HUES64 (cell line): ENCODE results near the gene DAPK3. TPM values are rescaled to one million over a fixed set of nuclear protein-coding genes. Genes with fewer than 3 reads are reported as not detected.

ENCODE experiments used
- H3K27ac ChIP-seq: 2 replicates; pipeline ENCODE4 v1.7.0; 2013; ENCODE audit warnings: low read depth, low read length, inconsistent platforms
- H3K27me3 ChIP-seq: 2 replicates; pipeline ENCODE4 v1.6.1; 2013; ENCODE audit warnings: mild to moderate bottlenecking, low read length; ENCODE audit not compliant: insufficient read depth
- H3K36me3 ChIP-seq: 2 replicates; pipeline ENCODE4 v1.6.1; 2013; ENCODE audit warnings: mild to moderate bottlenecking, low read length; ENCODE audit not compliant: insufficient read depth
- H3K4me1 ChIP-seq: 2 replicates; pipeline ENCODE4 v1.6.1; 2013; ENCODE audit warnings: mild to moderate bottlenecking, low read length, moderate library complexity; ENCODE audit not compliant: insufficient read depth
- H3K4me3 ChIP-seq: 2 replicates; pipeline ENCODE4 v1.5.1; 2013; ENCODE audit warnings: mild to moderate bottlenecking, low read length, moderate library complexity
- H3K9ac ChIP-seq: 2 replicates; pipeline ENCODE4 v1.6.1; 2013; ENCODE audit warnings: mild to moderate bottlenecking, low read depth, low read length
- H3K9me3 ChIP-seq: 2 replicates; pipeline ENCODE4 v1.6.1; 2013; ENCODE audit warnings: low read depth, low read length; ENCODE audit not compliant: insufficient read depth
- WGBS: fragments of 150-250, 120-280 bp; methylation state at CpG from one replicate; pipeline ENCODE4 v1.1.7; 2013; ENCODE audit warnings: missing lambda C conversion rate; 5-methylcytosine and 5-hydroxymethylcytosine counted together
- polyA plus RNA-seq, 2 experiments: library from polyadenylated mRNA; stranded (reverse); fragments of 50-300 nt; gene quantifications; one replicate each; pipeline ENCODE4 v1.2.3, GENCODE V29; 2013

Gene DAPK3
- 42.6 TPM for polyA plus RNA-seq (2013, experiment 1 of 2)
- polyA plus RNA-seq (2013, experiment 2 of 2) = 41.9 TPM

- H3K4me3 ChIP-seq = peak within 1 kb of the TSS; percentile 89
- under 1% methylated on average over 73 of the region's 73 CpGs for WGBS
- H3K36me3 ChIP-seq = peaks cover 40% of the 10 kb centered on the region
- H3K9me3 ChIP-seq = no peaks in the 10 kb centered on the region
- peaks cover 14% of the 10 kb centered on the region for H3K4me1 ChIP-seq
- no peaks in the 10 kb centered on the region for H3K27me3 ChIP-seq
- H3K9ac ChIP-seq = peak within 1 kb of the TSS; percentile 92
- H3K27ac ChIP-seq = peak within 1 kb of the TSS; percentile 94
These were observed at the start of gene DAPK3 for GRCh38 chr19:3970808-3971598. Gene DAPK3, minus strand, starts transcription at chr19:3971099. Its CDS starts 1,364 bp downstream, at chr19:3969735.

GRCh38 chr19:4019578-4019977, 48.7 kb upstream of the DAPK3 start:
- no peaks in the 10 kb centered on the region for H3K4me1 ChIP-seq
- H3K9me3 ChIP-seq = no peaks in the 10 kb centered on the region
- no peaks in the 10 kb centered on the region for H3K27me3 ChIP-seq
- H3K36me3 ChIP-seq = peaks cover 36% of the 10 kb centered on the region
- no peak overlapping the region for H3K27ac ChIP-seq
- no peak overlapping the region for H3K9ac ChIP-seq
- WGBS = 95% methylated on average over 14 of the region's 17 CpGs
- H3K4me3 ChIP-seq = no peak overlapping the region

GRCh38 chr19:4018775-4019504, 48.0 kb upstream of the DAPK3 start:
- Histone ChIP-seq H3K9ac (no peak overlapping the region), H3K9me3 (no peaks in the 10 kb centered on the region), H3K36me3 (peaks cover 35% of the 10 kb centered on the region), H3K27me3 (no peaks in the 10 kb centered on the region), H3K4me3 (no peak overlapping the region), H3K27ac (no peak overlapping the region), H3K4me1 (no peaks in the 10 kb centered on the region)
- WGBS = 93% methylated on average over 19 of the region's 19 CpGs

- Histone ChIP-seq H3K36me3 (peaks cover 38% of the 10 kb centered on the region), H3K27ac (no peak overlapping the region), H3K9me3 (no peaks in the 10 kb centered on the region), H3K4me1 (no peaks in the 10 kb centered on the region), H3K27me3 (no peaks in the 10 kb centered on the region), H3K4me3 (no peak overlapping the region), H3K9ac (no peak overlapping the region)
- 93% methylated on average over 22 of the region's 22 CpGs for WGBS
These were observed 47.3 kb upstream of the DAPK3 start for GRCh38 chr19:4018140-4018613.

GRCh38 chr19:4016903-4017638, 46.2 kb upstream of the DAPK3 start:
- Histone ChIP-seq H3K27ac (no peak overlapping the region), H3K4me1 (no peaks in the 10 kb centered on the region), H3K36me3 (peaks cover 48% of the 10 kb centered on the region), H3K27me3 (no peaks in the 10 kb centered on the region), H3K4me3 (no peak overlapping the region), H3K9me3 (no peaks in the 10 kb centered on the region), H3K9ac (no peak overlapping the region)
- 97% methylated on average over 15 of the region's 15 CpGs for WGBS

GRCh38 chr19:4016486-4016885, 45.6 kb upstream of the DAPK3 start:
- peaks cover 48% of the 10 kb centered on the region for H3K36me3 ChIP-seq
- H3K4me3 ChIP-seq = no peak overlapping the region
- no peaks in the 10 kb centered on the region for H3K4me1 ChIP-seq
- H3K9me3 ChIP-seq = no peaks in the 10 kb centered on the region
- H3K27me3 ChIP-seq = no peaks in the 10 kb centered on the region
- no peak overlapping the region for H3K9ac ChIP-seq
- WGBS = 94% methylated on average over 12 of the region's 12 CpGs
- H3K27ac ChIP-seq = no peak overlapping the region

GRCh38 chr19:4015705-4016402, 45.0 kb upstream of the DAPK3 start:
- H3K27ac ChIP-seq = no peak overlapping the region

GRCh38 chr19:4014541-4015491, 43.9 kb upstream of the DAPK3 start:
- WGBS = 88% methylated on average over 25 of the region's 25 CpGs
- H3K4me3 ChIP-seq = no peak overlapping the region
- no peaks in the 10 kb centered on the region for H3K27me3 ChIP-seq
- no peak overlapping the region for H3K9ac ChIP-seq
- no peaks in the 10 kb centered on the region for H3K4me1 ChIP-seq
- no peak overlapping the region for H3K27ac ChIP-seq
- no peaks in the 10 kb centered on the region for H3K9me3 ChIP-seq
- H3K36me3 ChIP-seq = peaks cover 57% of the 10 kb centered on the region

More at GRCh38 chr19:4015705-4016402, 45.0 kb upstream of the DAPK3 start:
- Histone ChIP-seq H3K4me1 (no peaks in the 10 kb centered on the region), H3K27me3 (no peaks in the 10 kb centered on the region), H3K4me3 (no peak overlapping the region), H3K36me3 (peaks cover 54% of the 10 kb centered on the region), H3K9me3 (no peaks in the 10 kb centered on the region), H3K9ac (no peak overlapping the region)
- WGBS = 94% methylated on average over 37 of the region's 37 CpGs

GRCh38 chr19:4013886-4014540, 43.1 kb upstream of the DAPK3 start:
- H3K27ac ChIP-seq = no peak overlapping the region
- no peaks in the 10 kb centered on the region for H3K9me3 ChIP-seq
- no peaks in the 10 kb centered on the region for H3K4me1 ChIP-seq
- H3K36me3 ChIP-seq = peaks cover 57% of the 10 kb centered on the region
- H3K4me3 ChIP-seq = no peak overlapping the region
- no peak overlapping the region for H3K9ac ChIP-seq
- H3K27me3 ChIP-seq = no peaks in the 10 kb centered on the region
- WGBS = 93% methylated on average over 20 of the region's 20 CpGs
